Measurements from ENCODE around the gene FAM3A.

- TF ChIP-seq CTCF (IDR thresholded peaks at IDR 0.05 in 2 of 3, conservative IDR thresholded peaks at IDR 0.05 in 1 of 3; ENCODE audit: control insufficient read depth in 2 of 3, extremely low read depth in 1 of 3, insufficient read depth in 1 of 3, low read depth in 3 of 3, low read length in 3 of 3) (no peak), CREB1 (IDR thresholded peaks at IDR 0.05; ENCODE audit: low read depth) (no peak), RFX5 (IDR thresholded peaks at IDR 0.05; ENCODE audit: low read depth, low read length) (no peak)
These were observed 13.0 kb downstream of the FAM3A start for GRCh38 chrX:154502989-154503388.
